Medulla oblongata (tissue), 1 donor: ENCODE results near the gene AP1G1.
"Not testable (repeated sequence)": the region's sequence is repeated elsewhere in the genome, so short reads cannot be mapped to it uniquely, and the experiment has no call there.

Experiments used
- DNase-seq: peaks from one replicate; pipeline ENCODE4 v3.0.0-alpha.2; 2015; ENCODE audit errors: extremely low spot score

AP1G1 gene

GRCh38 chr16:71808593-71809459, at the start of gene AP1G1:
Gene AP1G1, minus strand, starts transcription at chr16:71808834. Its CDS starts 19,355 bp downstream, at chr16:71789479.
- peak; percentile 97 for DNase-seq

- no peak for DNase-seq
Observed at GRCh38 chr16:71855937-71856662, 47.5 kb upstream of the AP1G1 start.

- no peak for DNase-seq
Observed at GRCh38 chr16:71854369-71854948, 45.8 kb upstream of the AP1G1 start.

GRCh38 chr16:71853413-71853812, 44.8 kb upstream of the AP1G1 start:
- DNase-seq: no peak

GRCh38 chr16:71852561-71852960, 43.9 kb upstream of the AP1G1 start:
- no peak for DNase-seq

- DNase-seq: no peak
Observed at GRCh38 chr16:71852158-71852557, 43.5 kb upstream of the AP1G1 start.

GRCh38 chr16:71851746-71852145, 43.1 kb upstream of the AP1G1 start:
- DNase-seq: no peak

- no peak for DNase-seq
Observed at GRCh38 chr16:71848622-71849021, 40.0 kb upstream of the AP1G1 start.

GRCh38 chr16:71847096-71847495, 38.5 kb upstream of the AP1G1 start:
- no peak for DNase-seq

- DNase-seq: no peak
Observed at GRCh38 chr16:71846431-71846830, 37.8 kb upstream of the AP1G1 start.

GRCh38 chr16:71845639-71846430, 37.2 kb upstream of the AP1G1 start, which contains the start of gene ATXN1L:
Gene ATXN1L, plus strand, starts transcription at chr16:71845976. Its CDS starts 3,765 bp downstream, at chr16:71849741.
- DNase-seq: peak; percentile 94

- no peak for DNase-seq
Observed at GRCh38 chr16:71843572-71843971, 34.9 kb upstream of the AP1G1 start.

GRCh38 chr16:71840052-71840451, 31.4 kb upstream of the AP1G1 start:
- no peak for DNase-seq

GRCh38 chr16:71837150-71837549, 28.5 kb upstream of the AP1G1 start:
- DNase-seq: no peak

GRCh38 chr16:71834291-71834690, 25.7 kb upstream of the AP1G1 start:
- no peak for DNase-seq

- not testable (repeated sequence) for DNase-seq
Observed at GRCh38 chr16:71832112-71832511, 23.5 kb upstream of the AP1G1 start.

- DNase-seq: not testable (repeated sequence)
Observed at GRCh38 chr16:71831698-71832097, 23.1 kb upstream of the AP1G1 start.

- DNase-seq: no peak
Observed at GRCh38 chr16:71830359-71830758, 21.7 kb upstream of the AP1G1 start.

GRCh38 chr16:71826533-71827017, 17.9 kb upstream of the AP1G1 start:
- no peak for DNase-seq

GRCh38 chr16:71817155-71817500, 8.5 kb upstream of the AP1G1 start:
- DNase-seq: not testable (repeated sequence)

- DNase-seq: no peak
Observed at GRCh38 chr16:71811261-71811803, 2.7 kb upstream of the AP1G1 start.
